Natural killer cell treated with Interleukin-12 subunit alpha and Interleukin-12 subunit beta and Interleukin-15 and Interleukin-18, amount 100 ng/mL, for 72 hours (primary cell): ENCODE measurements around the gene PEX1. TPM values are rescaled to one million over a fixed set of nuclear protein-coding genes. Genes with fewer than 3 reads are reported as not detected.
"Not testable (repeated sequence)": the region's sequence is repeated elsewhere in the genome, so short reads cannot be mapped to it uniquely, and the experiment has no call there.

Source experiments
- ATAC-seq, 2 donors: fragments of 150-1000 bp; cut with Tn5 transposase in 1 of 2; sonication (Bioruptor Pico), chemical (Tn5 transposase) in 1 of 2; 2 replicates each; pipeline ENCODE4 v1.10.0; 2021
- DNase-seq: peaks from one replicate; pipeline ENCODE4 v3.0.0; 2022; ENCODE audit warnings: low spot score
- H3K27ac Mint-ChIP-seq, 2 donors: 1 replicate in 1 of 2; 2 replicates in 1 of 2; pipeline ENCODE4 v1.8.0; 2022; ENCODE audit warnings: mixed read lengths in 2 of 2, mild to moderate bottlenecking in 1 of 2, moderate library complexity in 1 of 2
- H3K27me3 Mint-ChIP-seq, 2 donors: 1 replicate in 1 of 2; 2 replicates in 1 of 2; pipeline ENCODE4 v1.8.0; 2022; ENCODE audit warnings: mixed read lengths in 2 of 2
- H3K36me3 Mint-ChIP-seq: one replicate; pipeline ENCODE4 v1.8.0; 2022; ENCODE audit warnings: mixed read lengths
- H3K4me1 Mint-ChIP-seq, 2 donors: 1 replicate in 1 of 2; 2 replicates in 1 of 2; pipeline ENCODE4 v1.8.0; 2022; ENCODE audit warnings: low read depth in 2 of 2, mixed read lengths in 2 of 2, mild to moderate bottlenecking in 1 of 2
- H3K4me3 Mint-ChIP-seq: one replicate; pipeline ENCODE4 v1.8.0; 2022; ENCODE audit warnings: mixed read lengths
- H3K9me3 Mint-ChIP-seq: 2 replicates; pipeline ENCODE4 v1.8.0; 2022; ENCODE audit warnings: mixed read lengths
- total RNA-seq, 2 donors: library from RNA; stranded (reverse); gene quantifications; one replicate each; pipeline ENCODE4 v1.2.3, GENCODE V29; 2022

Gene PEX1
- total RNA-seq, 2 donors from 2014 or later = 11.5 to 15.8 TPM

DNA sequence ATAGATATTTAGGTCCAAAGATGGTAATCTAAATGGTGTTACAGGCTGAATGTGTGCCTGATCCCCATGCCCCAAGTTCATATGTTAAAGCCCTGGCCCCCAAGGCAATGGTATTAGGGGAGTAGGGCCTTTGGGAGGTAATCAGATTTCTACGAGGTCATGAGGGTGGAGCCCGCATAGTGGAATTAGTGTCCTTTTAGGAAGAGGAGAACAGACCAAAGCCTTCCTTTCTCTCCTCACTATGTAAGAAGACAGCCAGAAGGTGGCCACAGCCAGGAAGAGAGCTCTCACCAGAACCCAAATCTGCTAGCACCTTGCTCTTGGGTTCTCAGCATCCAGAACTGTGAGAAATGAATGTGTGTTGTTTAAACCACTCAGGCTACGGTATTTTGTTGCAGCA, 65.8 kb downstream of the PEX1 start:
- Mint-ChIP-seq H3K4me1 (no peaks in the 10 kb centered on the region), H3K36me3 (no peaks in the 10 kb centered on the region), H3K4me3 (no peak overlapping the region), H3K27me3 (no peaks in the 10 kb centered on the region), H3K9me3 (no peaks in the 10 kb centered on the region), H3K27ac (no peak overlapping the region)
- no peak for ATAC-seq
- DNase-seq = no peak

GRCh38 chr7:92461027-92462003, 67.0 kb downstream of the PEX1 start:
- Mint-ChIP-seq H3K4me1 (no peaks in the 10 kb centered on the region), H3K4me3 (no peak overlapping the region), H3K36me3 (no peaks in the 10 kb centered on the region), H3K27ac (no peak overlapping the region), H3K9me3 (no peaks in the 10 kb centered on the region), H3K27me3 (no peaks in the 10 kb centered on the region)
- ATAC-seq = peak in 1 of 2 donors; percentile 53
- DNase-seq = no peak

DNA sequence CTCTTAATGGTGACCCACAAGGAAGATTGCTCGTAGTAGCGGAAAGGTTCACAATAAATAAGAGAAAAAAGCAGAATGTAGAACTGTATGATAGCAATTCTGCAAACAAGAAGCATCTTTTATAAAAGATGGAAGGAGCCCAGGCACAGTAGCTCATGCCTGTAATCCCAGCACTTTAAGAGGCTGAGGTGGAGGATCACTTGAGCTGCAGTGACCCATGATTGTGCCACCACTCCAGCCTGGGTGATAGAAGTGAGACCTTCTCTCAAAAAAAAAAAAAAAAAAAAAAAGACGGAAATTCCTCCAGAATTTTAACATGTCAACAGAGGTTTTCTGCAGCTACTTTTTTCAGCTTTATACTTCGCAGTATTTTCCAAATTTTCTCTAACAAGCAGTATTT, 67.8 kb downstream of the PEX1 start:
- ATAC-seq (no peak), DNase-seq (no peak)
- Mint-ChIP-seq H3K4me1 (no peaks in the 10 kb centered on the region), H3K4me3 (no peak overlapping the region), H3K27me3 (no peaks in the 10 kb centered on the region), H3K27ac (no peak overlapping the region), H3K9me3 (no peaks in the 10 kb centered on the region), H3K36me3 (no peaks in the 10 kb centered on the region)

- DNase-seq = no peak
- no peak for ATAC-seq
- Mint-ChIP-seq H3K36me3 (no peaks in the 10 kb centered on the region), H3K27ac (no peak overlapping the region), H3K4me3 (no peak overlapping the region), H3K4me1 (no peaks in the 10 kb centered on the region), H3K9me3 (no peaks in the 10 kb centered on the region), H3K27me3 (no peaks in the 10 kb centered on the region)
These were observed 68.2 kb downstream of the PEX1 start for GRCh38 chr7:92460109-92460508.

GRCh38 chr7:92456236-92456635, 72.1 kb downstream of the PEX1 start:
- no peak for ATAC-seq
- H3K27ac Mint-ChIP-seq = no peak overlapping the region
- no peaks in the 10 kb centered on the region for H3K4me1 Mint-ChIP-seq
- H3K4me3 Mint-ChIP-seq = no peak overlapping the region
- no peak for DNase-seq
- no peaks in the 10 kb centered on the region for H3K27me3 Mint-ChIP-seq
- peaks cover 6% of the 10 kb centered on the region for H3K36me3 Mint-ChIP-seq
- H3K9me3 Mint-ChIP-seq = no peaks in the 10 kb centered on the region

GRCh38 chr7:92451645-92452044, 76.7 kb downstream of the PEX1 start:
- Mint-ChIP-seq H3K9me3 (no peaks in the 10 kb centered on the region), H3K27me3 (no peaks in the 10 kb centered on the region), H3K4me1 (peaks cover 5 to 8% of the 10 kb centered on the region in 2 donors), H3K4me3 (no peak overlapping the region), H3K36me3 (peaks cover 13% of the 10 kb centered on the region), H3K27ac (no peak overlapping the region)
- no peak for DNase-seq
- ATAC-seq = no peak

DNA sequence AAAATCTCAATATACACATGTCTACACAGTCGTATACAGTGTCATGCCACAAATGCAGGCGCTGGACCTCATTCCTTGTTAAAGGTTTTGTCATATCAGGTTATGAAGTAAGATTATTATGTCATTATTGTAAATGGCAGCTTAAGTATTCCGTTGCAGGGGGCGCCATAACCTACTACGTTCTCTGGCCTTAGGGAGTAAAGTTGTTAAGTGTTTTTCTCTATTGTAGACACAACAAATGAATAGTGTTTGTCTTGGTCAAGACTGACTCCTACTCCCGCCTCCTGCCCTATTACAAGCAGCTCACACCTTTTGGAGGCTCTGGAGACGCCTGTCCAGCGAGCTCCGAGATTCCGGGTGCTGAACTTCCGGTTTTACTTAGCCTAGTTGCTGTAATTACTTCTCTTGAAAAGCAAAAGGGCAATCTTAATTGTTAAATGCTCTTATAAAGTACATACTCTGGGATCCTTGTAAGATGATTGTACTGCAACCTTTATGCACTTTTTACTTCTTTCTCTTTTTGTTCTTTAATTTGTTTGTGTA, 80.0 kb downstream of the PEX1 start:
- Mint-ChIP-seq H3K4me1 (peaks cover 8% of the 10 kb centered on the region in 2 donors), H3K36me3 (peaks cover 11% of the 10 kb centered on the region), H3K4me3 (peak overlapping the region; percentile 97), H3K27ac (peak overlapping the region; percentile 95), H3K9me3 (no peaks in the 10 kb centered on the region), H3K27me3 (no peaks in the 10 kb centered on the region)
- DNase-seq = peak; percentile 64
- ATAC-seq = peak; percentile 43 to 56

- Mint-ChIP-seq H3K9me3 (no peaks in the 10 kb centered on the region), H3K27me3 (no peaks in the 10 kb centered on the region), H3K27ac (peak within 1 kb of the TSS; percentile 95), H3K4me3 (peak within 1 kb of the TSS; percentile 97), H3K36me3 (peaks cover 6% of the 10 kb centered on the region), H3K4me1 (peaks cover 8% of the 10 kb centered on the region in 2 donors)
- peak; percentile 91 for DNase-seq
- ATAC-seq = peak; percentile 93 to 97
These were observed 80.7 kb downstream of the PEX1 start, which contains the start of gene GATAD1 for GRCh38 chr7:92447345-92448204. Gene GATAD1 (plus strand): TSS chr7:92447482. CDS start chr7:92447730, 248 bp downstream.

- peak overlapping the region; percentile 97 for H3K4me3 Mint-ChIP-seq
- no peaks in the 10 kb centered on the region for H3K9me3 Mint-ChIP-seq
- H3K27ac Mint-ChIP-seq = peak overlapping the region; percentile 95
- H3K4me1 Mint-ChIP-seq = peaks cover 8% of the 10 kb centered on the region in 2 donors
- DNase-seq = no peak
- peaks cover 6% of the 10 kb centered on the region for H3K36me3 Mint-ChIP-seq
- ATAC-seq = no peak
- peaks cover 0 to 3% of the 10 kb centered on the region in 2 donors for H3K27me3 Mint-ChIP-seq
These were observed 81.4 kb downstream of the PEX1 start for GRCh38 chr7:92446869-92447344.

GRCh38 chr7:92442720-92443119, 85.6 kb downstream of the PEX1 start:
- H3K4me3 Mint-ChIP-seq, H3K4me1 Mint-ChIP-seq, DNase-seq, ATAC-seq, H3K36me3 Mint-ChIP-seq, H3K9me3 Mint-ChIP-seq, H3K27ac Mint-ChIP-seq: not testable (repeated sequence)
- H3K27me3 Mint-ChIP-seq = peaks cover 0 to 14% of the 10 kb centered on the region in 2 donors

DNA sequence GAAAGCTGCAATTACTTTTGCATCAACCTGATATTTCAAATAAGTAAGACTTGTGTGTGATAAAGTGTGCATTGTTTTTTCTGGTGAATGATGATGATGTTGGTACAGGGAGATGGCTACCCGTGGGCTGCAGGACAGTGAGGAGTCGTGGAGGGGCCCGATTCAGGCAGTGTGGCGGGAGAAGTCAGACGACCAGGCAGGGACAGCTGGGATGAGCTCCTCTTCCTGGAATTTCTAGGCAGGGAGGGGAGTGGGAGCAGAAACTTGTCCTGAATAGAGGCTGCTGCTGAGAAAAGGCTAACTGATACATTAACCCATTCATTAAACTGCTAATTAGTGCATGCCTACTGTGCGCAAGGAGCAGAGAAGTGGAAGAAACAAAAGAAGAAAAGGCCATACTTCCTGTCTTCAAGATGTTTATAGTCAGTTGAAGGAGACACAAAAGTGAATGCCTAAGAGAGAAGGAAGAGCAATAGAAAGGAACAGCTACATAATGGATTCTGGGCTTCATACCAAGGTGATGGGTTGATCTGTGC, 90.3 kb downstream of the PEX1 start:
- H3K9me3 Mint-ChIP-seq = no peaks in the 10 kb centered on the region
- ATAC-seq (no peak), DNase-seq (no peak)
- no peaks in the 10 kb centered on the region for H3K36me3 Mint-ChIP-seq
- peaks cover 8 to 14% of the 10 kb centered on the region in 2 donors for H3K27me3 Mint-ChIP-seq
- no peak overlapping the region for H3K4me3 Mint-ChIP-seq
- H3K27ac Mint-ChIP-seq = no peak overlapping the region
- no peaks in the 10 kb centered on the region for H3K4me1 Mint-ChIP-seq
